Hematopoietic multipotent progenitor cell (in vitro differentiated cells): ENCODE results near the gene MYO18A. TPM values are rescaled to one million over a fixed set of nuclear protein-coding genes. Genes with fewer than 3 reads are reported as not detected.
A peak's percentile ranks its signal among the peaks of the same experiment; 100 is the strongest.
"Not testable (repeated sequence)": the region's sequence is repeated elsewhere in the genome, so short reads cannot be mapped to it uniquely, and the experiment has no call there.

ENCODE experiments used
- DNase-seq, 3 donors: peaks; one replicate each; pipeline ENCODE4 v3.0.0-alpha.2; 2011 to 2015; ENCODE audit warnings: low read depth in 2 of 3, low spot score in 2 of 3
- total RNA-seq: library from RNA; depleted of rRNA; stranded (reverse); fragments of >200 nt; gene quantifications from one replicate; pipeline ENCODE4 v1.2.3, GENCODE V29; 2012

MYO18A gene, protein sequence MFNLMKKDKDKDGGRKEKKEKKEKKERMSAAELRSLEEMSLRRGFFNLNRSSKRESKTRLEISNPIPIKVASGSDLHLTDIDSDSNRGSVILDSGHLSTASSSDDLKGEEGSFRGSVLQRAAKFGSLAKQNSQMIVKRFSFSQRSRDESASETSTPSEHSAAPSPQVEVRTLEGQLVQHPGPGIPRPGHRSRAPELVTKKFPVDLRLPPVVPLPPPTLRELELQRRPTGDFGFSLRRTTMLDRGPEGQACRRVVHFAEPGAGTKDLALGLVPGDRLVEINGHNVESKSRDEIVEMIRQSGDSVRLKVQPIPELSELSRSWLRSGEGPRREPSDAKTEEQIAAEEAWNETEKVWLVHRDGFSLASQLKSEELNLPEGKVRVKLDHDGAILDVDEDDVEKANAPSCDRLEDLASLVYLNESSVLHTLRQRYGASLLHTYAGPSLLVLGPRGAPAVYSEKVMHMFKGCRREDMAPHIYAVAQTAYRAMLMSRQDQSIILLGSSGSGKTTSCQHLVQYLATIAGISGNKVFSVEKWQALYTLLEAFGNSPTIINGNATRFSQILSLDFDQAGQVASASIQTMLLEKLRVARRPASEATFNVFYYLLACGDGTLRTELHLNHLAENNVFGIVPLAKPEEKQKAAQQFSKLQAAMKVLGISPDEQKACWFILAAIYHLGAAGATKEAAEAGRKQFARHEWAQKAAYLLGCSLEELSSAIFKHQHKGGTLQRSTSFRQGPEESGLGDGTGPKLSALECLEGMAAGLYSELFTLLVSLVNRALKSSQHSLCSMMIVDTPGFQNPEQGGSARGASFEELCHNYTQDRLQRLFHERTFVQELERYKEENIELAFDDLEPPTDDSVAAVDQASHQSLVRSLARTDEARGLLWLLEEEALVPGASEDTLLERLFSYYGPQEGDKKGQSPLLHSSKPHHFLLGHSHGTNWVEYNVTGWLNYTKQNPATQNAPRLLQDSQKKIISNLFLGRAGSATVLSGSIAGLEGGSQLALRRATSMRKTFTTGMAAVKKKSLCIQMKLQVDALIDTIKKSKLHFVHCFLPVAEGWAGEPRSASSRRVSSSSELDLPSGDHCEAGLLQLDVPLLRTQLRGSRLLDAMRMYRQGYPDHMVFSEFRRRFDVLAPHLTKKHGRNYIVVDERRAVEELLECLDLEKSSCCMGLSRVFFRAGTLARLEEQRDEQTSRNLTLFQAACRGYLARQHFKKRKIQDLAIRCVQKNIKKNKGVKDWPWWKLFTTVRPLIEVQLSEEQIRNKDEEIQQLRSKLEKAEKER (N-terminal part only)
- 370 TPM for total RNA-seq

GRCh38 chr17:29180034-29180787 is at the start of gene MYO18A:
TSS of gene MYO18A (minus strand) at chr17:29180398. CDS start at chr17:29166940, 13,458 bp downstream.
- DNase-seq = peak; percentile 53 to 73 (median 70)

DNA sequence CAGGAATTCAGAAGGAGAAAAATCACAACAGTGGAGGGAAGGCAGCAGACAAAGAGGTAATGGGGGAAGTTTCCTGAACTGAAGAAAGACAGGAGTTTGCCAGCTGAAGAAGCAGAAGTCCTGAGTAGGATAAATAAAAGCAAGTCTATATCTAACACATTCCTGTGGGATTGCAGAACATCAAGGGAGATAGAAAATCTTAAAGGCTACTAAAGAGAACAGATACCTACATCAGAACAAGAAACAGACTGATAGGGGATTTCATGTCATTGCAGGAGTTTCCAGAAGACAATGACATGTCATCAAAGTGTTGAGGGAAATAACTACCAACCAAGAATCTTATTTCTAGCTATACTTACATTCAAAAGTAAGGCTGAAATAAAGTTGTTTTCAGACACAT is 45.2 kb upstream of the MYO18A start:
- no peak for DNase-seq

DNA sequence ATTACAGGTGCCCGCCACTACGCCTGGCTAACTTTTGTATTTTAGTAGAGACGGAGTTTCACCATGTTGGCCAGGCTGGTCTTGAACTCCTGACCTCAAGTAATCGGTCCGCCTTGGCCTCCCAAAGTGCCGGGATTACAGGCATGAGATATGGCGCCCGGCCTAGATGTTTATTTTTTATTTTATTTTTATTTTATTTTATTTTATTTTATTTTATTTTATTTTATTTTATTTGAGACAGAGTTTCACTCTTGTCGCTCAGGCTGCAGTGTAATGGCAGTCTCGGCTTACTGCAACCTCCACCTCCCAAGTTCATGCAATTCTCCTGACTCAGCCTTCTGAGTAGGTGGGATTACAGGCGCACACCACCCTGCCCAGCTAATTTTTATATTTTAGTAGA is 41.1 kb upstream of the MYO18A start:
- DNase-seq = not testable (repeated sequence)

GRCh38 chr17:29219378-29220047 is 39.3 kb upstream of the MYO18A start:
- peak; percentile 49 to 86 (median 80) for DNase-seq

DNA sequence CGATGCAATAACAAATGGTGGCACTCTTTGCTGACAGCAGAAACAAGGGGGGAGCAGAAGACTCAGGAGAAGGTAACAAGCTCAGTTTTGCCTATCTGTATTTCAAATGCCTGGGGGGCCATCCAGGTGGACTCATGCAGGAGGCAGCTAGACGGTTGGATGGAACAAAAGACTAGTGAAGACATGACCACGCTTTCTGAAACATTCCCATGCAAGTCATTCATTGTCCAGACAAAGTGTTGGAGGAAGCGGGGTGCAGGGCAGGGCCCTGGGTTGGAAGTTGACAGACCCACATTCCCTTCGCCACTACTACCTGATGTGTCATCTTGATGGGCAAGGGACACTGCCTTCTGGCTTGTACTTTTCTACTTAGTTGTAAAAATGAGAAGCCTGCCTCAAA is 36.7 kb upstream of the MYO18A start:
- DNase-seq = no peak

DNA sequence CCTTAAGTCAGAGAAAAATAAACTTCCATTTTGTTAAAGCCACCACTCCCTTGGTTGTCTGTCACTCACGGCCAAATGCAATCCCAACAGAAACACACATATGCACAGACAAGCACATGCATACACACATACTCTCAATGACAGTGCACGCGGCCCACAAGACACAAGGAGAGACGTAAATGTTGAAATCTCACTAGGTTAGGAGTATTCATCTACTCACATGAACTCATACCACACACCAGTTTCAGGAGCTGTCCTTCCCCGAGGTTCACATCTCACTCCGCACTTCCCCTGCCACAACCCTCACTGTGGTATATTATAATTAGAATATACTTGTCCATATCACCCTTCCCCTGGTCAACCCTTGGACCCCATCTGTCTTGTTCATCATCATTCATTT is 36.0 kb upstream of the MYO18A start:
- DNase-seq = no peak

DNA sequence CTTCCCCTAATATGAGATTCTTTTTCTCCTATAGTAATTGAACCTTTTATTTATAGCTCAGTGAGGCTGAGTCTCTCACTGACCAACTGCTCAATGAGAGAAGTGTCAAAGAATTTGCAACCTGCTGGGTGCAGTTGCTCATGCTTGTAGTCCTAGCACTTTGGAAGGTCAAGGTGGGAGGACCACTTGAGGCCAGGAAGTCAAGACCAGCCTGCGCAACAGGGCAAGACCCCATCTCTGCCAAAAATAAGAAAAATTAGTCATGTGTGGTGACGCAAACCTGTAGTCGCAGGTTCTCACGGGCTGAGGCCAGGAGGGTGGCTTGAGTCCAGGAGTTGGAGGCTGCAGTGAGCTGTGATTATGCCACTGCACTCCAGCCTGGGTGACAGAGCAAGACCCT is 35.5 kb upstream of the MYO18A start:
- DNase-seq = no peak

- no peak for DNase-seq
These were observed 35.0 kb upstream of the MYO18A start for GRCh38 chr17:29215174-29215573.

DNA sequence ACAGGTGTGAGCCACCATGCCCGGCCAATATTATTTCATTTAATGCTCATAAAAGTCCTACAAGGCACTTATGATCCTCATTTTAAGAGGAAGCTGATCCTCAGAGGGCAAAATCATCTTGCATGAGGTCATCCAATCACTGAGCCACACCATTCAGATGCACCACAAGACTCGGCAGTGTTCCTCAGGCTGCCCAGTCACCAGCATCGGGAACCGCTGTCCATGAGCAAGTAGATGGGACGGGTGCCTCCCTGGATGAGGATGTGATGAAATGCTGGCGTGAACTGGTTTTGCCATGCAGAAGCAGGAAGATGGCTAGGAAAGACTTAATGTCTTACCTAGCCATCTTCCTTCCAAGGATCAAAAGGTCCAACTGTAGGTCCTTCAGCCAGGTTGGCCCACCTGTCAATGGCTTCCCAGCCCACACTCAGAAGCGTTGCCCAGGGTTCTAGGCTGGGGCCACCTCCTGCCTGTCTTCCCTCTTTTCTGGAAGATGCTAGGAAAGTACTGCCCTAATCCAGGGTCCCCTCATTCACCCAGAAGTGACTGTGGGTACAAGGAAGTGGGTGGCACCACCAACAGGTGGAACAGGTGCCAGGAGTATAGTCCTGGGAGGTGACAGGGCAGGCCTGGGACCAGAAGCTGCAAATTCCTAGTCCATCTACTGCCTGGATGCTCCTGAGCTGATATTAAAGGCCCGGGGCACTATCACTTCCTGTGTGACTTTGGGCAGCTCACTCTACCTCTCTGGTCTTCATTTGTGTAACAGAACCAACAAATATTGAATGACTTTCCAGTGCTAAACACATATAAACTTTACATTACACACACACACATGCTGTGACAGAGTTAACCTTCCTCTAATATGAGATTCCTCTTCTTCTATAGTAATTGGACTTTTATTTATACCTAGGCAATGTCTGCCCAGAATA is 34.3 kb upstream of the MYO18A start:
- DNase-seq = no peak

DNA sequence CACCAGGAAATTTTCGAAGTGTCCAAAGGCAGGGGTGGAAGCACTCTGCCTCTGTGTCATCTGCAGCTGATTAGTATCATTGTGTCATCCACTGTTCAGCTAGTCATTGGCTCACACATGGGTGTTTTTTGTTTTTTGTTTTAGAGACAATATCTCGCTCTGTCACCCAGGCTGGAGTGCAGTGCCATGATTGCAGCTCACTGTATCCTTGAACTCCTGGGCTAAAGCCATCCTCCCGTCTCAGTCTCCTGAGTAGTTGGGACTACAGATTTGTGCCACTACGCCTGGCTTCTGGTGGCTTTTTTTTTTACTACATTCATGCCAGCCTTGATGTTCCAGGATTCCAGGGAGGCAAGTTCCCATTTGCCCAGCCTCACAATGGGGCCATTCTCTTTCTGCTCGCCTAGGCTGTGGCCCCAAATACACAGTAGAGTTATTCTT is 32.5 kb upstream of the MYO18A start:
- no peak for DNase-seq

DNA sequence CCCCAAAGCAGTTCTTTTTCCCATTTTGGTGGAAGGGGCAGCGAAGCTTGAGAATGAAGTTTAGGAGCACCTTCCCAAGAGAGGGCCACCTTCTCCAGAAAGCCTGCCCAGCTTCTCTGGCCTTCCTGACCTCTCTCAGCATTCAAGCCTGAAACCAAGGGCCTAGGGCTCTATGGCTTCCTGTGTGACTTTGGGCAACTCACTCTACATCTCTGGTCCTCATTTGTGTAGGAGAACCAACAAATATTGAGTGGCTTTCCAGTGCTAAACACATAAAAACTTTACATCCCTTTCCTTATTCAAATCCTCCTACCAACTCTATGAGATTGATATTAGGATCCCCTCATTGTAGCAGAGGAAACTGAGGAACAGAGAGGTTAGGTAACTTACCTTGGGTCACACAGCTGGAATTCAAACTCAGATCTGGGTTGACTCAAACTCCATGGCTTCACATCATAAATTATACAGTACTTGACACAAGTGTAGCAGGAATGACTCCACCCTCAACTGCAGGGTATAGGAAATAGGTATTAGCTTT is 32.0 kb upstream of the MYO18A start:
- no peak for DNase-seq

DNA sequence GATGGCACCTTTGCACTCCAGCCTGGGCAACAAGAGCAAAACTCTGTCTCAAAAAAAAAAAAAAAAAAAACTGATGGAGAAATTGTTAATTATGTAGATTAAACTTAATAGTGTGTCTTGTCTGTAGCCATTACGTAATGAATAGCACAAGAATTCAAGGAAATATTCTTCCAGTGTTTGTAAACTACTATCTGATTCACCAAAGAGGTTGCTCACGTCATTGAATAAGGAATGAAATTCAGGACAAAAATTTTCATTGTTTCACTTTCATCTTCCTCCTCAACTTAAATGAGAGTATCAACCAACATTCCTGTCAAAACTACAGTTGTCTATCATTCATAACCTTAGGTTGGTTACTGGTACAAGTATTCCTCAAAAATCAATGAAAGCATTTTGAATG is 30.7 kb upstream of the MYO18A start:
- DNase-seq = no peak

DNA sequence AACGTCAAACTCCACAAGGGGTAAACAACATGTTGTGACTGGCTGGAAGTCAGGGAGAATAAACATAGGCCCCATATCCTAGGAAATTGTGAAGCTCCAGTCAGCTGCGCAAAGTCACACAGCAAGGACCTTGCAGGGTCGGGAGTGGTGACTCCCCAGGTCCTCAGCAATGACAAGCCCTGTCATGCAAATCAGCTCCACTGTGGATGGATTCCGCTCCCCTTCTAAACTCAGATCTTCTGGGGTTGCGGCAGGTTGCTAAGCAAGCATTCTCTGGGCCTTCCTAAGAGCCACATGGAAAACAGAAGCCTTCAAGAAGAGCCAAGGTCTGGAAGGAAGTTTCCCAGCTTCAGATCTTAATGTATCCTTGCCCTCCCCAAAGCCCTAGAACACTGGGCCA is 28.9 kb upstream of the MYO18A start:
- DNase-seq = no peak

- DNase-seq = no peak
These were observed 27.8 kb upstream of the MYO18A start for GRCh38 chr17:29207975-29208374.

DNA sequence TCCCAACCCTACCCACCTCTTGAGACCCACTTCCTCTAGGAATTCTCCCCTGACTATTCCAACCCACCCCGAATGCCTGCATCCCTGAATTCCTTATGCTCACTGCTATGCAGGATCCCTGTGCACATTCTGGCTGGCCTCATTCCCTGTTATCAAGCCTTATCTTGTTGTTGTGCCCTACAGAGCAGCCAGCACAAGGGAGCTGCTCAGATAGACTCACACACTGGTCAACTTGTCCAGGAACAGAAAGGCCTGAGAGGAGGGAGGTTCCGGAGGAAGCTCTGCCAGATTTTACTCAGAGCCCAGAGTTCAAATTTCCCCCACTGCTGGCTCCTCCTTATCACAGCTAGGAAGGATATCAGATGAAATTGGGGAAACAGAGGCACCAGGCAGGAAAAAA is 24.8 kb upstream of the MYO18A start:
- no peak for DNase-seq

- DNase-seq = peak in 1 of 3 donors; percentile 12
These were observed 24.0 kb upstream of the MYO18A start for GRCh38 chr17:29204068-29204804.

DNA sequence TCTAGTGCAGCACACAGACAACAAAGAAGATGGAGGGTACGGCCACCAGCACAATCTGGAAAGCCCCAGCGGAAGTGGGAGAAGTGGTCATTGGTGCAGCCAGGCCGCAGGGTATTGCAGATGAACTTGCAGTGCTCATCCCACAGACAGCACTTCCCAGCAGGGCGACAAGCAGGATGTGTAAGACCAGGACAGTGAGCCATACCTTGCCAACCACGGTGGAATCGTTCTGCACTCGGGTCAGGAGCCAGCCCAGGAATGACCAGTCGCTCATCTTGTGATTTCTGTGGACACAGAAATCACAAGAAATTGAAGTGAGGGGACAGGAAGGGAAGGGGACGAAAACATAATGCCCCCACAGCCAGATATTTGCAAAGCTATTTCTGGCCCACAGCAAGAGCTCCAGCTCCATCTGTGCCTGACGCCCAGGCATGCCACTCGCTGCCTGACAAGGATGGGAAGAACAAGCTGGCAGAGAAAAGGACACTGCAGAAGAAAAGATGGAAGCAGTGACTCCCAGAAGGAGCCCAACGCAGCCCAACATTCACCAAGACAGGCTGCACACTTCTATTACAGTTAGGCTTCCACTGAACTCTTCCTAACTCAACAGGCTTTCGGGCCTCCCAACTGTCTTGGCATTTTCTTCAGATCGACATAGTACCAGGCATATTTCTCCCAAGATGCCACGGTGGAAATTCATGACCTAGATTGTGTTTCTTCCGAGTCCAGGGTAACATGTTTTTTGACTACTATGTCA is 17.5 kb upstream of the MYO18A start:
- DNase-seq = no peak
